Osteoblast (primary cell): ENCODE measurements around the gene RESF1. TPM values are rescaled to one million over a fixed set of nuclear protein-coding genes. Genes with fewer than 3 reads are reported as not detected.
"Not testable (repeated sequence)": the region's sequence is repeated elsewhere in the genome, so short reads cannot be mapped to it uniquely, and the experiment has no call there.

Experiments used
- DNase-seq: peaks from one replicate; pipeline ENCODE4 v3.0.0; 2011; ENCODE audit warnings: low spot score, mixed read lengths; ENCODE audit not compliant: insufficient read length; ENCODE audit errors: missing footprints
- H2AFZ ChIP-seq: 2 replicates; pipeline ENCODE4 v1.6.0; 2011; ENCODE audit warnings: mild to moderate bottlenecking, low read length
- H3K27ac ChIP-seq: 2 replicates; pipeline ENCODE4 v1.5.1; 2011; ENCODE audit warnings: mild to moderate bottlenecking, low read depth, low read length, moderate library complexity
- H3K27me3 ChIP-seq: 2 replicates; pipeline ENCODE4 v1.6.0; 2012; ENCODE audit warnings: mild to moderate bottlenecking, control low read depth, inconsistent platforms, low read length, moderate library complexity; ENCODE audit not compliant: insufficient read depth
- H3K36me3 ChIP-seq: 2 replicates; pipeline ENCODE4 v1.5.1; 2011; ENCODE audit warnings: mild to moderate bottlenecking, low read length, control low read depth, moderate library complexity; ENCODE audit not compliant: insufficient read depth
- H3K4me1 ChIP-seq: 2 replicates; pipeline ENCODE4 v1.5.1; 2011; ENCODE audit warnings: mild to moderate bottlenecking, low read length, control low read depth, moderate library complexity; ENCODE audit not compliant: insufficient read depth
- H3K4me2 ChIP-seq: 2 replicates; pipeline ENCODE4 v1.6.0; 2011; ENCODE audit warnings: mild to moderate bottlenecking, low read length; ENCODE audit not compliant: insufficient read depth
- H3K4me3 ChIP-seq: fragments of 200-600 bp; sonication (generic); 3 replicates; pipeline ENCODE4 v1.5.1; 2012; ENCODE audit warnings: mild to moderate bottlenecking, low read length, inconsistent platforms; ENCODE audit not compliant: insufficient read depth
- H3K79me2 ChIP-seq: 2 replicates; pipeline ENCODE4 v1.6.0; 2012; ENCODE audit warnings: mild to moderate bottlenecking, low read length, control low read depth, inconsistent platforms; ENCODE audit not compliant: insufficient read depth
- H3K9me3 ChIP-seq: 2 replicates; pipeline ENCODE4 v1.5.1; 2011; ENCODE audit warnings: low read depth, low read length, control low read depth
- H4K20me1 ChIP-seq: 2 replicates; pipeline ENCODE4 v1.6.0; 2012; ENCODE audit warnings: mild to moderate bottlenecking, low read length, control low read depth; ENCODE audit not compliant: insufficient read depth
- CTCF ChIP-seq: IDR thresholded peaks from 2 replicates; pipeline ENCODE4 v1.5.1; 2011; ENCODE audit warnings: mild to moderate bottlenecking, low read depth, low read length, moderate library complexity; ENCODE audit errors: extremely low read depth
- total RNA-seq: library from RNA; depleted of rRNA; stranded (reverse); fragments of >200 nt; gene quantifications from 2 replicates; pipeline ENCODE4 v1.2.3, GENCODE V29; 2012

RESF1 gene
- total RNA-seq, 1 donor = 31.5 TPM

- no peak overlapping the region for H3K4me3 ChIP-seq
- no peak overlapping the region for H3K4me2 ChIP-seq
- no peaks in the 10 kb centered on the region for H4K20me1 ChIP-seq
- no peak for DNase-seq
- H3K27me3 ChIP-seq = no peaks in the 10 kb centered on the region
- TF ChIP-seq CTCF = no peak
- H3K79me2 ChIP-seq = no peaks in the 10 kb centered on the region
- no peak overlapping the region for H2AFZ ChIP-seq
- no peaks in the 10 kb centered on the region for H3K4me1 ChIP-seq
- H3K36me3 ChIP-seq = no peaks in the 10 kb centered on the region
- no peak overlapping the region for H3K27ac ChIP-seq
- H3K9me3 ChIP-seq = no peaks in the 10 kb centered on the region
These were observed 14.9 kb upstream of the RESF1 start for GRCh38 chr12:31944299-31944698.

DNA sequence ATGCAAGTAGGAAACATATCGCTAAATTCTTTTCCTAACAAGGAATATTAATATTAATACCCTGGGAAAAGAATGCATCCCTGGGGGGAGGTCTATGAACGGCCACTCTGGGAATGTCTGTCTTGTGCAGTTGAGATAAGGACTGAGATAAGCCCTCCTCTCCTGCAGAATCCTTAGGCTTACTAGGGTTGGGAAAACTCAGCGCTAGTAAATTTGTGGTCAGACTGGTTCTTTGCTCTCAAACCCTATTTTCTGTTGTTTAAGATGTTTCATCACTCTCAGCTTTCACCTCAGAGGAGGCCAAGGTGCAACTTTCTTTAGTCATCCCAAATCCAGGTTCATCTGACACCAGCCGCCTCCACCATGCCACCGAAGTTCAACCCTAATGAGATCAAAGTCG is 11.2 kb upstream of the RESF1 start:
- H3K4me3 ChIP-seq = no peak overlapping the region
- no peak for TF ChIP-seq CTCF

DNA sequence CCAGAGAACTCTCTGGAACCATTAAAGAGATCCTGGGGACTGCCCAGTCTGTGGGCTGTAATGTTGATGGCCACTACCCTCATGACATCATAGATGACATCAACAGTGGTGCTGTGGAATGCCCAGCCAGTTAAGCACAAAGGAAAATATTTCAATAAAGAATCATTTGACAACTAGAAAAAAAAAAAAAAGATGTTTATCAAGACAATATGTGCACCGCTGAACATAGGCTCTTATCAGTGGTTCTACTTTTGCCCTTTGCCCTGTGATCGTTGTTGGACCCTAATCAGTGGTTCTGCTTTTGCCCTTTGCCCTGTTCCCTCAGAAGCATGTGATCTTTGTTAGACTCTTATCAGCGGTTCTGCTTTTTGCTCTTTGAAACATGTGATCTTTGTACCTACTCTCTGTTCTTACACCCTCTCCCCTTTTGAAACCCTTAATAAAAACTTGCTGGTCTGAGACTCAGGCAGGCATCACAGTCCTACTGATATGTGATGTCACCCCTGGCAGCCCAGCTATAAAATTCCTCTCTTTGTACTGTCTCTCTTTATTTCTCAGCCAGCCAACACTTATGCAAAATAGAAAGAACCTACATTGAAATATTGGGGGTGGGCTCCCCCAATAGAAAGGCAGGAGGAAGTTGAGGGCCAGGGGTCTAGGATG is 10.4 kb upstream of the RESF1 start:
- H3K4me1 ChIP-seq, H3K79me2 ChIP-seq, H3K4me3 ChIP-seq, DNase-seq, H2AFZ ChIP-seq, H3K36me3 ChIP-seq, H3K27ac ChIP-seq, H3K4me2 ChIP-seq, H3K27me3 ChIP-seq, H3K9me3 ChIP-seq, H4K20me1 ChIP-seq: not testable (repeated sequence)

More for the DNA sequence above, 11.2 kb upstream of the RESF1 start:
- Histone ChIP-seq H3K36me3 (no peaks in the 10 kb centered on the region), H3K27me3 (no peaks in the 10 kb centered on the region), H3K9me3 (no peaks in the 10 kb centered on the region), H3K4me1 (no peaks in the 10 kb centered on the region), H3K27ac (no peak overlapping the region), H3K79me2 (no peaks in the 10 kb centered on the region), H2AFZ (no peak overlapping the region), H4K20me1 (no peaks in the 10 kb centered on the region), H3K4me2 (no peak overlapping the region)
- DNase-seq = no peak

- H3K9me3 ChIP-seq = no peaks in the 10 kb centered on the region
- no peaks in the 10 kb centered on the region for H3K4me1 ChIP-seq
- H3K4me3 ChIP-seq = no peak overlapping the region
- H3K27ac ChIP-seq = no peak overlapping the region
- no peaks in the 10 kb centered on the region for H3K27me3 ChIP-seq
- no peak for DNase-seq
- no peak for TF ChIP-seq CTCF
- no peaks in the 10 kb centered on the region for H3K36me3 ChIP-seq
- no peak overlapping the region for H3K4me2 ChIP-seq
- H2AFZ ChIP-seq = no peak overlapping the region
- H4K20me1 ChIP-seq = no peaks in the 10 kb centered on the region
- H3K79me2 ChIP-seq = no peaks in the 10 kb centered on the region
These were observed 9.1 kb upstream of the RESF1 start for GRCh38 chr12:31950088-31950487.
